SK-N-SH (cell line): ENCODE measurements around the gene ENPP7. TPM values are rescaled to one million over a fixed set of nuclear protein-coding genes. Genes with fewer than 3 reads are reported as not detected.

Experiments used
- CTCF ChIA-PET: fragments of 300-600, 350-600 bp; formaldehyde crosslinking; extraction: SDS; loops from one replicate; lab custom pipeline; 2021; lab: Yijun Ruan, JAX
- POLR2A ChIA-PET: fragments of 350-600 bp; sonication (Branson Sonifier 250); formaldehyde crosslinking; extraction: SDS; loops from one replicate; lab custom pipeline; 2020; ENCODE audit warnings: antibody characterized with exemption, inconsistent platforms; lab: Yijun Ruan, JAX
- DNase-seq: peaks from one replicate; pipeline ENCODE4 v3.0.0; 2012
- H2AFZ ChIP-seq: fragments of 200-600 bp; sonication (generic); 2 replicates; pipeline ENCODE4 v1.8.1; 2016; ENCODE audit warnings: antibody characterized with exemption, mild to moderate bottlenecking, low read depth
- H3F3A ChIP-seq: fragments of 200-600 bp; sonication (generic); replicated peaks from 2 replicates; pipeline ENCODE3; 2016; ENCODE audit warnings: antibody characterized with exemption, mild to moderate bottlenecking; ENCODE audit not compliant: insufficient read depth
- H3K27ac ChIP-seq, 2 experiments: fragments of 200-500 bp in 1 of 2; fragments of 200-600 bp in 1 of 2; sonication (Bioruptor generic) in 1 of 2; sonication (generic), shearing (Covaris generic) in 1 of 2; 2 replicates each; pipeline versions ENCODE4 v1.5.1 to v1.6.1; 2014 to 2016; ENCODE audit warnings: low read depth in 2 of 2, inconsistent platforms in 1 of 2, low read length in 1 of 2, mild to moderate bottlenecking in 1 of 2, mixed read lengths in 1 of 2
- H3K27me3 ChIP-seq: fragments of 200-600 bp; sonication (generic), shearing (Covaris generic); 2 replicates; pipeline ENCODE4 v1.6.1; 2016; ENCODE audit warnings: mixed run types; ENCODE audit not compliant: insufficient read depth
- H3K36me3 ChIP-seq, 2 experiments: fragments of 200-500 bp in 1 of 2; fragments of 200-600 bp in 1 of 2; sonication (Bioruptor generic) in 1 of 2; sonication (generic) in 1 of 2; replicated peaks in 1 of 2; 2 replicates each; pipeline versions ENCODE3 to v1.5.1; 2014 to 2016; ENCODE audit warnings: low read length in 1 of 2, mild to moderate bottlenecking in 1 of 2; ENCODE audit not compliant: insufficient read depth in 2 of 2, control insufficient read depth in 1 of 2
- H3K4me1 ChIP-seq, 2 experiments: fragments of 200-500 bp in 1 of 2; fragments of 200-600 bp in 1 of 2; sonication (Bioruptor generic) in 1 of 2; sonication (generic), shearing (Covaris generic) in 1 of 2; 2 replicates each; pipeline versions ENCODE4 v1.5.1 to v1.6.1; 2014 to 2016; ENCODE audit warnings: low read depth in 1 of 2, low read length in 1 of 2, mixed run types in 1 of 2; ENCODE audit not compliant: insufficient read depth in 2 of 2, control insufficient read depth in 1 of 2
- H3K4me2 ChIP-seq: fragments of 200-600 bp; sonication (generic), shearing (Covaris generic); 2 replicates; pipeline ENCODE4 v1.6.1; 2017; ENCODE audit warnings: mixed run types
- H3K4me3 ChIP-seq, 2 experiments: fragments of 200-500 bp in 1 of 2; fragments of 200-600 bp in 1 of 2; sonication (Bioruptor generic) in 1 of 2; sonication (generic), shearing (Covaris generic) in 1 of 2; 2 replicates each; pipeline versions ENCODE4 v1.5.1 to v1.8.1; 2014 to 2016; ENCODE audit warnings: low read depth in 2 of 2, inconsistent platforms in 1 of 2, low read length in 1 of 2, mild to moderate bottlenecking in 1 of 2, mixed read lengths in 1 of 2, moderate library complexity in 1 of 2
- H3K79me2 ChIP-seq: fragments of 200-600 bp; sonication (generic); 2 replicates; pipeline ENCODE4 v1.8.1; 2017; ENCODE audit warnings: mild to moderate bottlenecking; ENCODE audit not compliant: insufficient read depth
- H3K9ac ChIP-seq: fragments of 200-600 bp; sonication (generic); 2 replicates; pipeline ENCODE4 v1.6.1; 2017; ENCODE audit warnings: mixed run types
- H3K9me2 ChIP-seq: fragments of 200-600 bp; sonication (generic); 2 replicates; pipeline ENCODE4 v1.6.1; 2017; ENCODE audit warnings: mixed run types
- H3K9me3 ChIP-seq: fragments of 200-600 bp; sonication (generic); 2 replicates; pipeline ENCODE4 v1.6.1; 2017; ENCODE audit warnings: mixed run types, mild to moderate bottlenecking, moderate library complexity
- H4K20me1 ChIP-seq: fragments of 200-600 bp; sonication (generic); 2 replicates; pipeline ENCODE4 v1.6.1; 2017; ENCODE audit warnings: mild to moderate bottlenecking, mixed run types; ENCODE audit not compliant: insufficient read depth
- CHD2 ChIP-seq: fragments of 150-350 bp; IDR thresholded peaks from 2 replicates; pipeline ENCODE4 v1.6.1; 2018; ENCODE audit warnings: low read length; ENCODE audit not compliant: partially characterized antibody
- ELF1 ChIP-seq: IDR thresholded peaks from 2 replicates; pipeline ENCODE4 v1.4.0; 2012
- EP300 ChIP-seq, 2 experiments: IDR thresholded peaks; 2 replicates each; pipeline versions ENCODE4 v1.4.0 to v1.6.1; 2012; ENCODE audit warnings: borderline replicate concordance in 1 of 2, low read depth in 1 of 2, low read length in 1 of 2
- EZH2phosphoT487 ChIP-seq: fragments of 200-600 bp; sonication (generic); IDR thresholded peaks from 2 replicates; pipeline ENCODE4 v1.6.1; 2017; ENCODE audit warnings: low read depth, mixed run types, mild to moderate bottlenecking, antibody characterized with exemption, moderate library complexity, borderline replicate concordance
- FOSL2 ChIP-seq: IDR thresholded peaks from 2 replicates; pipeline ENCODE4 v1.4.0; 2012; ENCODE audit warnings: low read depth, mild to moderate bottlenecking, moderate library complexity, borderline replicate concordance
- FOXJ3 ChIP-seq: sonication (generic); formaldehyde crosslinking; IDR thresholded peaks from 2 replicates; pipeline ENCODE4 v1.5.1; 2020; ENCODE audit warnings: mild to moderate bottlenecking, missing genetic modification reagents
- MAX ChIP-seq: IDR thresholded peaks from 2 replicates; pipeline ENCODE4 v1.4.0; 2012; ENCODE audit warnings: low read depth
- MXI1 ChIP-seq: IDR thresholded peaks from 2 replicates; pipeline ENCODE4 v1.6.1; 2012; ENCODE audit warnings: mild to moderate bottlenecking, low read depth, low read length, improper control_type of control experiment
- NFIC ChIP-seq: IDR thresholded peaks from 2 replicates; pipeline ENCODE4 v1.4.0; 2012; ENCODE audit warnings: borderline replicate concordance
- POLR2AphosphoS5 ChIP-seq: IDR thresholded peaks from 2 replicates; pipeline ENCODE4 v1.6.1; 2012; ENCODE audit warnings: low read depth, low read length
- RFX5 ChIP-seq: IDR thresholded peaks from 2 replicates; pipeline ENCODE4 v1.6.1; 2012; ENCODE audit warnings: mild to moderate bottlenecking, improper control_type of control experiment, low read length
- USF1 ChIP-seq: IDR thresholded peaks from 2 replicates; pipeline ENCODE4 v1.4.0; 2012; ENCODE audit warnings: low read depth, borderline replicate concordance
- USF2 ChIP-seq: fragments of 150-350 bp; IDR thresholded peaks from 2 replicates; pipeline ENCODE4 v1.6.1; 2017; ENCODE audit warnings: antibody characterized with exemption, low read length, low read depth, borderline replicate concordance
- YY1 ChIP-seq: IDR thresholded peaks from 2 replicates; pipeline ENCODE4 v1.4.0; 2012; ENCODE audit warnings: low read depth, mild to moderate bottlenecking
- ZBTB33 ChIP-seq: IDR thresholded peaks from 2 replicates; pipeline ENCODE4 v1.4.0; 2012; ENCODE audit warnings: low read depth, borderline replicate concordance
- WGBS: methylation state at CpG from one replicate; pipeline ENCODE4 v1.1.6; 2017; ENCODE audit warnings: low lambda C conversion rate; 5-methylcytosine and 5-hydroxymethylcytosine counted together
- polyA plus RNA-seq, 3 experiments: library from polyadenylated mRNA; depleted of rRNA; stranded (reverse); fragments of >200 nt; gene quantifications; 2 replicates each; pipeline ENCODE4 v1.2.3, GENCODE V29; 2012
- TF ChIP-seq, protein P1 (sequence below): IDR thresholded peaks from 2 replicates; pipeline ENCODE4; 2012
- TF ChIP-seq, protein P2 (sequence below): fragments of 200-600 bp; sonication (generic); IDR thresholded peaks from 2 replicates; pipeline ENCODE4 v1.6.1; 2017; ENCODE audit warnings: antibody characterized with exemption, mild to moderate bottlenecking, moderate library complexity

The ENPP7 gene
- polyA plus RNA-seq, 1 of the 3 experiments (the other 2 are of a cell fraction), result not detected

DNA sequence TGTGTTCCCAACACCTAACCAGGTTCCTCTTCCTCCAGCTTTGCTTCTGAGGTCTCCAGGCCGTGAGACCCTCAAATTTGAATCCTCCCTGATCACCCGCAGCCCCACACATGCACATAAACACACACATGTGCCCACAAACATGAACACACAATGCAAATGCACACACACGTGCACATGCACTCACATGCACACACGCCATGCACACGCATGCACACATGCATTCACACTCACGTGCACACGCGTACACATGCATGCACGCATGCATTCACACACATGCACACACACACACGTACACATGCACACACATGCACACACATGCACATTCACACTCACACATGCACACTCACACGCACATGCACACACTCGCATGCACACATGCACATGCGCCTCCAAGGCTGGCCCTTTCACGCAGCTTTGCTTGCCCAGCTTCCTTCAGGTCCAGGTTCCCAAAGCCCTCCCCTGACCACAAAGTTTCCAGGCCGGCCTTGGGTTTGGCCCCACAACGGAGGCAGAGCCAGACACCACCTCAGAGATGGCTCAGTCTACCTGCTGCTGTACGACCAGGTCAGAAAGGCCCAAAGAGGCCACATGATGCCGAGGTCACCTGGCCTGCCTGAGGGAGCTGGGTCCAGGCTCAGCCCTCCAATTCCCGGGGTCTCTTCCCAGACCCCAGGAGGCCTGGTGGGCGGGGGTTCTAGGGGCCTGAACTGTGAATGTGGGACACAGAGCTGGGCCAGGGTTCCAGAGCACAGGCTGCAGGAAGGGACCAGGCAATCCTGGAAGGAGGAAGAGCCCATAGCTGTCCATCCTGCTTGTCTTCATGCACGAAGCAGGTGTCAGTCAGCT is 39.5 kb upstream of the ENPP7 start:
- H3K36me3 ChIP-seq, result no peaks in the 10 kb centered on the region
- POLR2A ChIA-PET, result no interaction called here
- no peak overlapping the region for H3K9ac ChIP-seq
- DNase-seq, result no peak
- H3K4me1 ChIP-seq, result peaks cover 0 to 11% of the 10 kb centered on the region in 2 experiments; a peak in 2 of 4 replicates
- H3K4me3 ChIP-seq, result no peak overlapping the region
- no peaks in the 10 kb centered on the region for H3K9me3 ChIP-seq
- no peaks in the 10 kb centered on the region for H4K20me1 ChIP-seq
- H3F3A ChIP-seq, result no peaks in the 10 kb centered on the region
- CTCF ChIA-PET, result interaction anchor here (0.6 to 2.8 kb wide), 9 partner anchors 18 to 643 kb away, joined by 3 to 9 read pairs (median 3); no protein-coding TSS in a partner anchor
- no peak overlapping the region for H3K4me2 ChIP-seq
- 55% methylated on average over 21 of the region's 21 CpGs for WGBS
- TF ChIP-seq NFIC (no peak), USF1 (no peak), POLR2AphosphoS5 (no peak), MXI1 (no peak), MAX (no peak), FOSL2 (no peak), USF2 (no peak), ELF1 (no peak), RFX5 (no peak), EZH2phosphoT487 (no peak), FOXJ3 (no peak), ZBTB33 (no peak), YY1 (no peak), EP300 (IDR thresholded peaks at IDR 0.05; ENCODE audit: borderline replicate concordance in 1 of 2, low read depth in 1 of 2, low read length in 1 of 2) (no peak), CHD2 (no peak)
- TF ChIP-seq, protein P1, sequence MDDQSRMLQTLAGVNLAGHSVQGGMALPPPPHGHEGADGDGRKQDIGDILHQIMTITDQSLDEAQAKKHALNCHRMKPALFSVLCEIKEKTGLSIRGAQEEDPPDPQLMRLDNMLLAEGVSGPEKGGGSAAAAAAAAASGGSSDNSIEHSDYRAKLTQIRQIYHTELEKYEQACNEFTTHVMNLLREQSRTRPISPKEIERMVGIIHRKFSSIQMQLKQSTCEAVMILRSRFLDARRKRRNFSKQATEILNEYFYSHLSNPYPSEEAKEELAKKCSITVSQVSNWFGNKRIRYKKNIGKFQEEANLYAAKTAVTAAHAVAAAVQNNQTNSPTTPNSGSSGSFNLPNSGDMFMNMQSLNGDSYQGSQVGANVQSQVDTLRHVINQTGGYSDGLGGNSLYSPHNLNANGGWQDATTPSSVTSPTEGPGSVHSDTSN, result no peak
- TF ChIP-seq, protein P2, sequence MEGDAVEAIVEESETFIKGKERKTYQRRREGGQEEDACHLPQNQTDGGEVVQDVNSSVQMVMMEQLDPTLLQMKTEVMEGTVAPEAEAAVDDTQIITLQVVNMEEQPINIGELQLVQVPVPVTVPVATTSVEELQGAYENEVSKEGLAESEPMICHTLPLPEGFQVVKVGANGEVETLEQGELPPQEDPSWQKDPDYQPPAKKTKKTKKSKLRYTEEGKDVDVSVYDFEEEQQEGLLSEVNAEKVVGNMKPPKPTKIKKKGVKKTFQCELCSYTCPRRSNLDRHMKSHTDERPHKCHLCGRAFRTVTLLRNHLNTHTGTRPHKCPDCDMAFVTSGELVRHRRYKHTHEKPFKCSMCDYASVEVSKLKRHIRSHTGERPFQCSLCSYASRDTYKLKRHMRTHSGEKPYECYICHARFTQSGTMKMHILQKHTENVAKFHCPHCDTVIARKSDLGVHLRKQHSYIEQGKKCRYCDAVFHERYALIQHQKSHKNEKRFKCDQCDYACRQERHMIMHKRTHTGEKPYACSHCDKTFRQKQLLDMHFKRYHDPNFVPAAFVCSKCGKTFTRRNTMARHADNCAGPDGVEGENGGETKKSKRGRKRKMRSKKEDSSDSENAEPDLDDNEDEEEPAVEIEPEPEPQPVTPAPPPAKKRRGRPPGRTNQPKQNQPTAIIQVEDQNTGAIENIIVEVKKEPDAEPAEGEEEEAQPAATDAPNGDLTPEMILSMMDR, result no peak
- H2AFZ ChIP-seq, result no peak overlapping the region
- H3K9me2 ChIP-seq, result no peaks in the 10 kb centered on the region
- H3K27me3 ChIP-seq, result peaks cover 15% of the 10 kb centered on the region; the same call in 1 of the 2 replicates
- no peaks in the 10 kb centered on the region for H3K79me2 ChIP-seq
- no peak overlapping the region for H3K27ac ChIP-seq
